Diencephalon (tissue), 1 donor: Measurements from ENCODE around the gene MCC. TPM values are rescaled to one million over a fixed set of nuclear protein-coding genes. Genes with fewer than 3 reads are reported as not detected.

Experiments used
- small RNA-seq: library from RNA; depleted of rRNA; stranded (forward); fragments of <200 nt; gene quantifications from one replicate; pipeline ENCODE3, GENCODE V24; 2014
- total RNA-seq: library from RNA; depleted of rRNA; stranded (reverse); fragments of >200 nt; gene quantifications from one replicate; pipeline ENCODE4 v1.2.3, GENCODE V29; 2014

The MCC gene
- 26.8 TPM for total RNA-seq

DNA sequence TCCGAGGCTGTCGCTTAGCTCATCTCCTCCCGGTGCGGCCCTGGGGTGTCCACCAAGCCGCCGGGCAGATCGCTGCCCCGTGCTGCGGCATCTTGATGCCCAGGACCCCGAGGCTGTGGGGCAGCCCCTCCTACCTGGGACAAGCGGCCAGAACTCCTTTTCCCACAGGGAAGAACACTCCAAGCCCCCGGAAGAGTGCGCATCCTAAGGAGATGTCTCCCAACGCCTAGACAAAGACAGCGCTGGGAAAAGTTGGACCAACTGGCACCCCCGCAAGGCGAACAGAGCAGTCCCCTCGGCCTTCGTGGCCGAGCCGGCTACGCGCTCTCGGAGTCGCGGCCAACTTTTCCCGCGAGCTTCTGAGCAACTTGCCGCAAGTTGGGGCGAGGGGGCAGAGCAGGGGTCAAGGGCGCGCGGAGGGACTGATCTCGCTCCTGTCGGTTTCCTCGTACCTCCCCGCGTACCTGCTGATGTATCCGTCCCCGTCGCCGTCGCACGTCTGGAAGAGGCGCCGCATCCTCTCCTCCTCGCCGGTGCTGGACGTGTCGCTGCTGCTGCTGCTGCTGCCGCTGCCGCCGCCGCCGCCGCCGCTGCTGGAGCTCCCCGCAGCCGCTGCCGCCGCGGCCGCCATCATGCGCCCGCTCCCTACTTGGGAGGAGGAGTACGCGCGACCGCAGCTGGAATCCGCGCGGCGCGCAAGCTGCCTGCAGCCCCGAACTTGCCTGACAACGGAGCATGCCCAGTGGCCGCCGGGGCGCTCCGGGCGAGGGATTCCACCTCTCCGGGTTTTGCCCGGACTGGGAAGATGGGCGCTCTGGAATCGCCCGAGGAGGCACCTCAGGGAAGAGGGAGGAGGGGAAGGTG lies at the start of gene MCC:
TSS of gene MCC (minus strand) at position 673 of the 864 bp plus-strand sequence.

DNA sequence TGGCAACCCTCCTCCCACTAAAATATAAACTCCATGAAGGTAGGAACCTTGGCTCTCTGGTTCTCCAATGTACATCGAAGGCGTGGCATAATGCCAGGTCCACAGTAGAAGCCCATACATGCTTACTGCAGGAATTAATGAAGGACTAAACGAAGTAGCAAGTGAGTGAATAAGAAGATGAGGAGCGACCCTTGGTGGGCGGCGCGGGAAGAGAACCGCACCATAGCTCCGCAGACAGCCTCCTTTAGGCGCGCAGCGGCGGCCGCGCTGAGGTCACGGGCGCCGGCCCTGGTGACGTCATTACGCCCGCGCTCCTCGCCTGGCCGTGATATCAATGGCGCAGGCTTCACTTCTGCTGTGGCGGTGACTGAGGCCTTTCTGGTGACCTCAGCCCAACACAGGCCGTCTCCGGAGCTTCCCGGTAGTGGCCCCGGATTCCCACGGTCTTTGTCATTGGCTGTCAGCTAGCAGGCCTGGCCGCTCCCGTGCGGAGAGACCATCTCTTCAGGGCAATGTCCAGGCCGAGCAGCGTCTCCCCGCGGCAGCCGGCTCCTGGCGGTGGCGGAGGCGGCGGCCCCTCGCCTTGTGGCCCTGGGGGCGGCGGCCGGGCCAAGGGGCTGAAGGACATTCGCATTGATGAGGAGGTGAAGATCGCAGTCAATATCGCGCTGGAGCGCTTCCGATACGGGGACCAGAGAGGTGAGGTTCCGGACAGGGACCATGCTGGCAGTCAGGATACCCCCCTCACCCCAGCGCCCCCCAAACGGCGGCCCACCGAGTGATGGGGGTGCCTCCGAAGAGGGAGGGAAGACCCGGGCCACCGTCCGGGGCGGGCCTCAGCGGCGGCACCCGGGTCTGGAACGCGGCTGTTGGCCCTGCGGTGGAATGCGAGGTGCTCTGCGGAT lies 25.4 kb upstream of the MCC start, which contains the start of gene YTHDC2:
TSS of gene YTHDC2 (plus strand) at position 311 of the 905 bp plus-strand sequence. CDS start at position 513, 202 bp downstream.

DNA sequence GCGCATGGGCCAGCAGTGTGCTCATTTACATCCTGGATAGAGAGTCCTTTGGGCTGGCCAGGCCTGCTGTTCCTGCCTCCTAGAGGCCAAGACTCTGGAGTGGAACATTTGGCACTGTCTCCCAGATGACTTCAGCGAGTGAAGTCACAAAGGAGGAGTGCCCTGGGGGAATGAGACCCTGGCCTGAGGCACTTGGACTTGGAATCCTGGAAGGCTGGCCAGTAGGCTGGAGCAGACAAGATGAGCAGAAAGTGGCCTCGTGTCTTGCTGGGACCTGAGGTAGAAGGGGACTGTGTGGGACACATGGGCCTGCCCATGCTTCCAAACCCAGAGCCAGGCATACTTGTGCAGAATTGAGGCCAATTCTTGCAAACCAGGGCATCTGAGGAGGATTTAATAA lies 53.4 kb downstream of the MCC start, which contains the start of gene TSSK1B:
TSS of gene TSSK1B (minus strand) at position 101 of the 400 bp plus-strand sequence. CDS start 150 bp downstream, outside the sequence.

DNA sequence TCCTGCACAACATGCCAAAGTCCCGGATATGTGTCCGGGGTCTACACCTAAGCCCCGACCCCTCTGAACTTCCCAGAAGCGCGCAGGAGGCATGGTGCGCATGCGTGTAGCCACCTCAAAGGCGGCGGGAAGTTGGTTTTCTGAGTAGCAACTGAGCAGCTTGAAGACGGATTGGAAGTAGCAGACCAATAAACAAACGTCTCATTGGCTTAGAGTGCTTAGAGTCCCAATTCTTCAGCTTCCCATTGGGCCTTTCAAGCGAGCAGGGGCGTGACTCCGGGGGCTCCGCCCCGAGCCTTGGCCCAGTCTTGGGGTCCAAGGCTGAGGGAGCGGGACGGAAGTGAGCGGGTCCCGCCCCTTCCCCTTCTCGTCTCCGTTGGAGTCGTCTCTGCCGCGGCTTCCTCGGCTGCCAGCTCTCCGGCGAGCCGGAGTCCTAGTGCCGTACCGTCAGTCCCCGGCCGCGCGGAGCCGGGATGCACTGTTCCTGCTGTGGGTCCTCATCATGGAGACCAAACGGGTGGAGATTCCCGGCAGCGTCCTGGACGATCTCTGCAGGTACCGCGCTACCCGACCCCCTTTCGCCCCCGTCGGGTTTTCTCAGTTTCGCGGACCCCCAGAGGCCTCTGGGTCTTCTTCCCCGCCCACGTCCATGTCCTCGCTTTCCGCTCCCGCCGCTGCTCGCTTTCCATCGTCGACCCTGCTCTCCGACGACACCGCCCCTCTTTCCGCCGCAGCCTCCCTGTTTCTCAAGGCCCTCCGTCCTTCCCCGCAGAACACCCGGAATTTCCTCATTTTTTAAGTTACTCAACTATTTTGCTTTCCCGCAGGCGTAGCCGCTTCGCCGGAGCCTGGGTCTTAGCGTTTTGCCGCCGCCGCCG lies 511.6 kb downstream of the MCC start, which contains the start of gene DCP2:
TSS of gene DCP2 (plus strand) at position 367 of the 878 bp plus-strand sequence. CDS start at position 503, 136 bp downstream.

Small RNA genes lying within 50 kb of the gene (small RNA-seq; reads per million reads assigned to genes)
- 0.08 reads per million for gene RNU4ATAC13P

Other genes with a start within 250 kb of the MCC start
- not detected for gene TSSK1B, start 53.5 kb downstream of the MCC start, total RNA-seq
- 42.0 TPM for gene YTHDC2, start 25.2 kb upstream of the MCC start, total RNA-seq